HG02852 (cell line): Measurements from ENCODE around the gene NPC2.

Experiments used
- ATAC-seq: cut with Tn5 transposase; IDR thresholded peaks from one replicate; pipeline ENCODE4 v1.9.1; 2021; ENCODE audit warnings: mild to moderate bottlenecking, moderate library complexity; ENCODE audit not compliant: unreplicated experiment

The NPC2 gene

GRCh38 chr14:74519316-74520074, 26.4 kb upstream of the NPC2 start:
- ATAC-seq, result no peak

- no peak for ATAC-seq
These were observed 25.1 kb upstream of the NPC2 start for GRCh38 chr14:74518221-74518620.

GRCh38 chr14:74517731-74518130, 24.6 kb upstream of the NPC2 start:
- no peak for ATAC-seq

GRCh38 chr14:74516451-74517160, 23.5 kb upstream of the NPC2 start:
- ATAC-seq, result no peak

- ATAC-seq, result no peak
These were observed 22.8 kb upstream of the NPC2 start for GRCh38 chr14:74515891-74516412.

GRCh38 chr14:74514471-74514941, 21.4 kb upstream of the NPC2 start:
- ATAC-seq, result no peak

GRCh38 chr14:74511966-74512830, 19.1 kb upstream of the NPC2 start:
- no peak for ATAC-seq

- no peak for ATAC-seq
These were observed 17.9 kb upstream of the NPC2 start for GRCh38 chr14:74510959-74511409.

- no peak for ATAC-seq
These were observed 17.3 kb upstream of the NPC2 start for GRCh38 chr14:74510223-74510931.

- no peak for ATAC-seq
These were observed 16.6 kb upstream of the NPC2 start for GRCh38 chr14:74509587-74510222.

- ATAC-seq, result no peak
These were observed 15.8 kb upstream of the NPC2 start for GRCh38 chr14:74508844-74509428.

- ATAC-seq, result no peak
These were observed 15.2 kb upstream of the NPC2 start for GRCh38 chr14:74508292-74508731.

- ATAC-seq, result no peak
These were observed 14.7 kb upstream of the NPC2 start for GRCh38 chr14:74507840-74508239.

- ATAC-seq, result no peak
These were observed 14.0 kb upstream of the NPC2 start for GRCh38 chr14:74507085-74507484.

GRCh38 chr14:74506411-74506851, 13.3 kb upstream of the NPC2 start:
- no peak for ATAC-seq

GRCh38 chr14:74505831-74506230, 12.7 kb upstream of the NPC2 start:
- ATAC-seq, result no peak

- ATAC-seq, result no peak
These were observed 12.0 kb upstream of the NPC2 start for GRCh38 chr14:74504874-74505720.

- ATAC-seq, result no peak
These were observed 11.3 kb upstream of the NPC2 start for GRCh38 chr14:74504412-74504811.
